Measurements from ENCODE around the gene BNIPL.

The BNIPL gene

GRCh38 chr1:151010346-151010726, 26.1 kb upstream of the BNIPL start:
- no peak for DNase-seq

- DNase-seq = no peak
Measured at GRCh38 chr1:151011154-151011850, 25.1 kb upstream of the BNIPL start.

- DNase-seq = no peak
Measured at GRCh38 chr1:151012684-151013471, 23.5 kb upstream of the BNIPL start.

- DNase-seq = no peak
Measured at GRCh38 chr1:151013518-151013917, 22.9 kb upstream of the BNIPL start.

- DNase-seq = peak; percentile 86
Measured at GRCh38 chr1:151024540-151025146, 11.7 kb upstream of the BNIPL start.

GRCh38 chr1:151026460-151026859, 9.9 kb upstream of the BNIPL start:
- no peak for DNase-seq

GRCh38 chr1:151032164-151032563, 4.2 kb upstream of the BNIPL start:
- DNase-seq = no peak

- no peak for DNase-seq
Measured at GRCh38 chr1:151035167-151035566, 1.2 kb upstream of the BNIPL start.

GRCh38 chr1:151037032-151037431, 646 bp downstream of the BNIPL start:
- no peak for DNase-seq

GRCh38 chr1:151039521-151039920, 3.1 kb downstream of the BNIPL start:
- no peak for DNase-seq

GRCh38 chr1:151043163-151043562, 6.8 kb downstream of the BNIPL start:
- DNase-seq = no peak

- peak; percentile 58 for DNase-seq
Measured at GRCh38 chr1:151047591-151047924, 11.2 kb downstream of the BNIPL start, which contains the start of gene C1orf56. Gene C1orf56 (plus strand): TSS chr1:151047751. CDS start chr1:151047848, 97 bp downstream.

GRCh38 chr1:151047925-151048644, 11.7 kb downstream of the BNIPL start:
- peak; percentile 51 for DNase-seq

GRCh38 chr1:151048645-151049032, 12.3 kb downstream of the BNIPL start:
- no peak for DNase-seq

GRCh38 chr1:151049458-151049857, 13.1 kb downstream of the BNIPL start:
- no peak for DNase-seq

- no peak for DNase-seq
Measured at GRCh38 chr1:151050051-151050688, 13.8 kb downstream of the BNIPL start.

GRCh38 chr1:151051356-151052009, 15.1 kb downstream of the BNIPL start:
- DNase-seq = no peak

- no peak for DNase-seq
Measured at GRCh38 chr1:151054971-151055547, 18.7 kb downstream of the BNIPL start.

GRCh38 chr1:151055581-151055980, 19.2 kb downstream of the BNIPL start:
- DNase-seq = no peak

- DNase-seq = no peak
Measured at GRCh38 chr1:151056149-151056548, 19.8 kb downstream of the BNIPL start.

GRCh38 chr1:151058692-151059091, 22.3 kb downstream of the BNIPL start:
- DNase-seq = no peak
